Astrocyte of the cerebellum (primary cell): Measurements from ENCODE around the gene PAXX.

Source experiments
- DNase-seq: peaks from one replicate; pipeline ENCODE4 v3.0.0-alpha.2; 2011; ENCODE audit warnings: low read depth
- H3K4me3 ChIP-seq: 2 replicates; pipeline ENCODE4 v1.5.1; 2011; ENCODE audit warnings: mild to moderate bottlenecking, low read depth, low read length, moderate library complexity
- CTCF ChIP-seq: IDR thresholded peaks from 2 replicates; pipeline ENCODE4 v1.5.1; 2012; ENCODE audit warnings: low read length, low read depth, moderate library complexity, mild to moderate bottlenecking; ENCODE audit errors: missing control alignments
- in situ Hi-C: cut with HindIII; loops from 2 replicates; pipeline ENCODE4 v1.10.0; 2017; ENCODE audit warnings: low sequenced_read_pairs

Gene PAXX

GRCh38 chr9:137013571-137013940 lies 21.3 kb downstream of the PAXX start:
- in situ Hi-C loops = no loop called here
- TF ChIP-seq CTCF = no peak
- no peak overlapping the region for H3K4me3 ChIP-seq
- DNase-seq = no peak

GRCh38 chr9:137014166-137014565 lies 21.9 kb downstream of the PAXX start:
- in situ Hi-C loops = no loop called here
- no peak for DNase-seq
- no peak for TF ChIP-seq CTCF
- H3K4me3 ChIP-seq = no peak overlapping the region

- H3K4me3 ChIP-seq = no peak overlapping the region
- in situ Hi-C loops = no loop called here
- DNase-seq = no peak
- no peak for TF ChIP-seq CTCF
These were observed 22.7 kb downstream of the PAXX start for GRCh38 chr9:137014776-137015539.

- no peak overlapping the region for H3K4me3 ChIP-seq
- DNase-seq = no peak
- in situ Hi-C loops = no loop called here
- no peak for TF ChIP-seq CTCF
These were observed 23.3 kb downstream of the PAXX start for GRCh38 chr9:137015540-137015930.

GRCh38 chr9:137015976-137016375 lies 23.8 kb downstream of the PAXX start:
- no peak for DNase-seq
- in situ Hi-C loops = no loop called here
- H3K4me3 ChIP-seq = no peak overlapping the region
- TF ChIP-seq CTCF = no peak

- in situ Hi-C loops = no loop called here
- TF ChIP-seq CTCF = no peak
- H3K4me3 ChIP-seq = no peak overlapping the region
- DNase-seq = no peak
These were observed 24.2 kb downstream of the PAXX start for GRCh38 chr9:137016436-137016835.
